ENCODE results near the gene KRTAP10-4. TPM values are rescaled to one million over a fixed set of nuclear protein-coding genes. Genes with fewer than 3 reads are reported as not detected.

KRTAP10-4 gene
- total RNA-seq, 1 donor from 2014 or later: not detected

DNA sequence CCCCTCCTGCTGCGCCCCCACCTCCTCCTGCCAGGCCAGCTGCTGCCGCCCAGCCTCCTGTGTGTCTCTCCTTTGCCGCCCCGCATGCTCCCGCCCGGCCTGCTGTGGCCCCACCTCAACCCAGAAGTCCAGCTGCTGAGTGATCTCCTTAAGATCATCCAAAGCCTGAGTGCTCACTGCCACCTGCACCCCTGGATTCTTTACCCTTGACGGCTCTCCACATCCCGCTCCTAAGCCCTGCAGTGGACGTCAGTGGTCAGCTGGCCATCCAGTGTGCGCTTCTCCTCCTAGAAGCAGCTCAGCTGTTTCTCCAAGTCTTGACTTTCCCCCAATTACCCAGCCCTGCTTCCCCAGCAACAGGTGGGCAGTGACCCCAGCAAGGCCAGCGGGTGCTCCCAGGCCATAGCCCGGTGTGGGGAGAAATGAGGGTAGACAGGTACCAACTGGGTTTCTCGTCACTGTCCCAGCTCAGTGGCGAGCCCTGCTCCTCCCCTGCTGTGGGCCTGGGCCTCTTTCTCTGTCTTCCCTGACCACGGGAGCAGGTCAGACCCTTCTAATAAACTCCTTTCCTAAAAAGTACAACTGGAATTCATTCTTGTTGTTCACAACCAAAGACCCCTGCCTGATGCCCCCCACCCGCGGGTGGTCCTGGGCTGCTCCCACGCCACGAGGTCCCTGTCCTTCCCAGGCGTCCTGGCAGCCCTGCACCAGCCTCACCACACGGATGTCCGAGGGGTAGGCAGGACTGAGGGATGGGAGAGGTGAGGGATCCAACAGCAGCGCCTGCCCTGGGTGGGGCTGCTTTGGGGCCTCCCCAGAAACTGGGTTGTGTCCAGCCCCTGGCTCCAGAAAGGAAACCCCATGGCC is 28.3 kb downstream of the KRTAP10-4 start:
- no peak for TF ChIP-seq EZH2 (IDR thresholded peaks at IDR 0.05; ENCODE audit: insufficient read depth, low read length)
- TF ChIP-seq, protein P1, sequence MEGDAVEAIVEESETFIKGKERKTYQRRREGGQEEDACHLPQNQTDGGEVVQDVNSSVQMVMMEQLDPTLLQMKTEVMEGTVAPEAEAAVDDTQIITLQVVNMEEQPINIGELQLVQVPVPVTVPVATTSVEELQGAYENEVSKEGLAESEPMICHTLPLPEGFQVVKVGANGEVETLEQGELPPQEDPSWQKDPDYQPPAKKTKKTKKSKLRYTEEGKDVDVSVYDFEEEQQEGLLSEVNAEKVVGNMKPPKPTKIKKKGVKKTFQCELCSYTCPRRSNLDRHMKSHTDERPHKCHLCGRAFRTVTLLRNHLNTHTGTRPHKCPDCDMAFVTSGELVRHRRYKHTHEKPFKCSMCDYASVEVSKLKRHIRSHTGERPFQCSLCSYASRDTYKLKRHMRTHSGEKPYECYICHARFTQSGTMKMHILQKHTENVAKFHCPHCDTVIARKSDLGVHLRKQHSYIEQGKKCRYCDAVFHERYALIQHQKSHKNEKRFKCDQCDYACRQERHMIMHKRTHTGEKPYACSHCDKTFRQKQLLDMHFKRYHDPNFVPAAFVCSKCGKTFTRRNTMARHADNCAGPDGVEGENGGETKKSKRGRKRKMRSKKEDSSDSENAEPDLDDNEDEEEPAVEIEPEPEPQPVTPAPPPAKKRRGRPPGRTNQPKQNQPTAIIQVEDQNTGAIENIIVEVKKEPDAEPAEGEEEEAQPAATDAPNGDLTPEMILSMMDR (IDR thresholded peaks at IDR 0.05; ENCODE audit: insufficient read depth, low read depth, low read length): no peak

DNA sequence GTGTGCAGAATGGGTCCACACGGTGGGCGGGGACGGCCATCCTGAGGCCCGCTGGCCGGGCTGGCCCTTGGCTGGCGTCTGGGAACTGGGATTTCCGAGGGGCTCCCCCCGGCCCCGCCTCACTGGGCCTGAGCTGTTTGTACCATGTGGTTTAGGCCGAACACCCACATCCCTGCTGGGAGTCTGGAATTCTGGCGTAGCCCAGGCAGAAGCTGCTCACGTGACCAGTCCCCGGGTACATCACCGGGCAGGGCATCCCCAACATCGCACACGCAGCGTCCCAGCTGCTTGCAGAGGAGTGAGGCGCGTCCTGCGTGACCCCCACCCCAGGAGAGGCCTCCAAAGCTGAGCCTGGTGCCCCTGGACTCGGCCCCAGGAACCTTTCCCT is 28.9 kb downstream of the KRTAP10-4 start:
- Histone ChIP-seq H4K20me1 (ENCODE audit: insufficient read depth, low read length) (no peaks in the 10 kb centered on the region), H3K27me3 (ENCODE audit: insufficient read depth, low read length) (no peaks in the 10 kb centered on the region), H3K4me2 (ENCODE audit: low read length) (no peak overlapping the region), H3K9ac (ENCODE audit: low read length) (no peak overlapping the region), H3K9me3 (ENCODE audit: insufficient read depth, low read depth, low read length) (peaks cover 6% of the 10 kb centered on the region), H3K4me3 (ENCODE audit: insufficient read depth, low read depth, low read length) (no peak overlapping the region), H2AFZ (ENCODE audit: low read depth, low read length) (no peak overlapping the region), H3K27ac (ENCODE audit: low read depth, low read length) (no peak overlapping the region), H3K36me3 (ENCODE audit: insufficient read depth, low read length) (no peaks in the 10 kb centered on the region), H3K4me1 (ENCODE audit: insufficient read depth, low read length) (no peaks in the 10 kb centered on the region), H3K79me2 (ENCODE audit: insufficient read depth, low read length) (no peaks in the 10 kb centered on the region)
- no peak overlapping the region for H3K4me3 Mint-ChIP-seq (ENCODE audit: unreplicated experiment)
- H3K27ac Mint-ChIP-seq (ENCODE audit: unreplicated experiment): no peak overlapping the region
- peaks cover 36% of the 10 kb centered on the region for H3K27me3 Mint-ChIP-seq (ENCODE audit: low read depth, unreplicated experiment)
- H3K9me3 Mint-ChIP-seq (ENCODE audit: unreplicated experiment): peaks cover 17% of the 10 kb centered on the region
- FAIRE-seq (no peak), DNase-seq (ENCODE audit: low read depth) (no peak)
- peaks cover 2% of the 10 kb centered on the region for H3K36me3 Mint-ChIP-seq (ENCODE audit: low read depth, unreplicated experiment)
- H3K4me1 Mint-ChIP-seq (ENCODE audit: low read depth, unreplicated experiment): no peaks in the 10 kb centered on the region
- no peak for TF ChIP-seq EZH2 (IDR thresholded peaks at IDR 0.05; ENCODE audit: insufficient read depth, low read length)
- TF ChIP-seq, protein P1 (IDR thresholded peaks at IDR 0.05; ENCODE audit: insufficient read depth, low read depth, low read length): no peak

More for the DNA sequence above, 28.3 kb downstream of the KRTAP10-4 start:
- Histone ChIP-seq H3K79me2 (ENCODE audit: insufficient read depth, low read length) (no peaks in the 10 kb centered on the region), H2AFZ (ENCODE audit: low read depth, low read length) (no peak overlapping the region), H3K4me1 (ENCODE audit: insufficient read depth, low read length) (no peaks in the 10 kb centered on the region), H3K9ac (ENCODE audit: low read length) (no peak overlapping the region), H3K4me2 (ENCODE audit: low read length) (no peak overlapping the region), H3K36me3 (ENCODE audit: insufficient read depth, low read length) (no peaks in the 10 kb centered on the region), H4K20me1 (ENCODE audit: insufficient read depth, low read length) (no peaks in the 10 kb centered on the region), H3K27me3 (ENCODE audit: insufficient read depth, low read length) (no peaks in the 10 kb centered on the region), H3K9me3 (ENCODE audit: insufficient read depth, low read depth, low read length) (peaks cover 6% of the 10 kb centered on the region), H3K4me3 (ENCODE audit: insufficient read depth, low read depth, low read length) (no peak overlapping the region), H3K27ac (ENCODE audit: low read depth, low read length) (no peak overlapping the region)
- Mint-ChIP-seq H3K4me3 (ENCODE audit: unreplicated experiment) (no peak overlapping the region), H3K27ac (ENCODE audit: unreplicated experiment) (no peak overlapping the region), H3K36me3 (ENCODE audit: low read depth, unreplicated experiment) (peaks cover 2% of the 10 kb centered on the region), H3K9me3 (ENCODE audit: unreplicated experiment) (peaks cover 20% of the 10 kb centered on the region), H3K27me3 (ENCODE audit: low read depth, unreplicated experiment) (peaks cover 33% of the 10 kb centered on the region), H3K4me1 (ENCODE audit: low read depth, unreplicated experiment) (no peaks in the 10 kb centered on the region)
- FAIRE-seq (no peak), DNase-seq (ENCODE audit: low read depth) (no peak)

All from astrocyte (in vitro differentiated cells and primary cell).